PC-3 (cell line): ENCODE measurements around the gene LEP.

Source experiments
- CTCF ChIP-seq: fragments of 300-600 bp; sonication (generic); conservative IDR thresholded peaks from 2 replicates; pipeline ENCODE4 v1.5.1; 2017; ENCODE audit warnings: antibody characterized with exemption, low read depth, mild to moderate bottlenecking, low read length
- EZH2 ChIP-seq: fragments of 300-600 bp; sonication (generic); IDR thresholded peaks from one replicate; pipeline ENCODE4 v1.6.1; 2017; ENCODE audit warnings: antibody characterized with exemption, mild to moderate bottlenecking, low read length; ENCODE audit not compliant: unreplicated experiment
- EZH2phosphoT487 ChIP-seq: fragments of 300-600 bp; sonication (generic); IDR thresholded peaks from 2 replicates; pipeline ENCODE4 v1.6.1; 2018; ENCODE audit warnings: mild to moderate bottlenecking, antibody characterized with exemption, low read length, borderline replicate concordance

DNA sequence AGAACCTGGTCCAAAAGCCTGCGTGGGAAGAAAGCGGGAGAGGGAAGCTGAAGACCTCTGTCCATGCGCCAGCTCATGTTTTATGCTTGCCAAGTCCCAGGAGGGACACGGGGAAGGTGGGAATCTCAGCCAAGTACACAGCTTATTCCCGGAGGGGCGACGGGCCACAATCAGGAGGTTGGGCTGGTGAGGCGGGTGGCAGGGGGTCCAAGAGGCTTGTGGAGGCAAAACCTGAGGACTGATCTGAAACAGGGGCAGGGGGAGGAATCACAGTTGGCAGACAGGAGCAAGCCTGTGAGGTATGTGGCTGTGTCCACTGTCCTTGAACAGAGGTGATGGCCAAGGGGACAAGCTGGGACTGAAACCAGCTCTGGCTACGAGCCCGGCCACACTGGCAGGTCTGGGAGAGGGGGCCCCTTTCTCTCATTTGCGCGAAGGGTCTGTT is 38.0 kb upstream of the LEP start:
- TF ChIP-seq CTCF (no peak), EZH2 (no peak), EZH2phosphoT487 (no peak)
